Hepatocyte (in vitro differentiated cells): ENCODE measurements around the gene NMB. TPM values are rescaled to one million over a fixed set of nuclear protein-coding genes. Genes with fewer than 3 reads are reported as not detected.

Experiments used
- DNase-seq: peaks from one replicate; pipeline ENCODE4 v3.0.0-alpha.2; 2016; ENCODE audit warnings: low spot score
- H2AFZ ChIP-seq: fragments of 200-600 bp; sonication (generic); 2 replicates; pipeline ENCODE4 v1.6.0; 2016; ENCODE audit warnings: antibody characterized with exemption, mild to moderate bottlenecking
- H3K27ac ChIP-seq: fragments of 200-600 bp; sonication (generic); 2 replicates; pipeline ENCODE4 v1.5.1; 2016; ENCODE audit warnings: mild to moderate bottlenecking
- H3K27me3 ChIP-seq: fragments of 200-600 bp; sonication (generic); 2 replicates; pipeline ENCODE4 v1.6.1; 2016
- H3K36me3 ChIP-seq: fragments of 200-600 bp; sonication (generic); replicated peaks from 2 replicates; pipeline ENCODE4 v1.5.1; 2016; ENCODE audit warnings: low read depth; ENCODE audit not compliant: insufficient read depth
- H3K4me1 ChIP-seq: fragments of 200-600 bp; sonication (generic); 2 replicates; pipeline ENCODE4 v1.5.1; 2016; ENCODE audit warnings: mild to moderate bottlenecking, moderate library complexity; ENCODE audit not compliant: insufficient read depth
- H3K4me2 ChIP-seq: fragments of 200-600 bp; sonication (generic); 2 replicates; pipeline ENCODE4 v1.6.0; 2016
- H3K4me3 ChIP-seq: fragments of 200-600 bp; sonication (generic); 2 replicates; pipeline ENCODE4 v1.5.1; 2016; ENCODE audit warnings: mild to moderate bottlenecking
- H3K79me2 ChIP-seq: fragments of 200-600 bp; sonication (generic); 2 replicates; pipeline ENCODE4 v1.6.0; 2017; ENCODE audit warnings: mild to moderate bottlenecking
- H3K9me2 ChIP-seq: fragments of 200-600 bp; sonication (generic); replicated peaks from 2 replicates; pipeline ENCODE4 v1.6.0; 2017; ENCODE audit warnings: mild to moderate bottlenecking; ENCODE audit not compliant: insufficient read depth
- H3K9me3 ChIP-seq: fragments of 200-600 bp; sonication (generic); 2 replicates; pipeline ENCODE4 v1.5.1; 2016; ENCODE audit warnings: low read depth, mild to moderate bottlenecking
- H4K20me1 ChIP-seq: fragments of 200-600 bp; sonication (generic); 2 replicates; pipeline ENCODE4 v1.6.0; 2016; ENCODE audit warnings: mild to moderate bottlenecking; ENCODE audit not compliant: insufficient read depth, poor library complexity, severe bottlenecking
- EZH2 ChIP-seq: fragments of 200-600 bp; sonication (generic); IDR thresholded peaks from 2 replicates; pipeline ENCODE4 v1.6.1; 2016; ENCODE audit warnings: antibody characterized with exemption, mild to moderate bottlenecking, borderline replicate concordance
- EZH2phosphoT487 ChIP-seq: fragments of 200-600 bp; sonication (generic); IDR thresholded peaks from one replicate; pipeline ENCODE4 v1.6.1; 2018; ENCODE audit warnings: antibody characterized with exemption, mild to moderate bottlenecking, low read depth, moderate library complexity; ENCODE audit not compliant: unreplicated experiment, severe bottlenecking
- WGBS: methylation state at CpG from one replicate; pipeline ENCODE4 v1.1.6; 2016; ENCODE audit warnings: low lambda C conversion rate; ENCODE audit errors: missing lambda C conversion rate; 5-methylcytosine and 5-hydroxymethylcytosine counted together
- polyA plus RNA-seq: library from polyadenylated mRNA; unstranded; fragments of >200 nt; fragmentation: Nextera tagmentation; extraction: Ambion mirVana; gene quantifications from 2 replicates; pipeline ENCODE4 v1.2.1, GENCODE V29; 2016
- total RNA-seq: library from RNA; depleted of rRNA; stranded (reverse); fragments of >200 nt; gene quantifications from 2 replicates; pipeline ENCODE4 v1.2.3, GENCODE V29; 2014
- TF ChIP-seq, protein P1 (sequence below): fragments of 200-600 bp; sonication (generic); IDR thresholded peaks from 2 replicates; pipeline ENCODE4 v1.5.1; 2016; ENCODE audit warnings: antibody characterized with exemption, mild to moderate bottlenecking; ENCODE audit not compliant: poor library complexity

NMB gene
- total and polyA plus RNA-seq, 2 experiments from 2014 or later, result 3.8 to 15.4 TPM

- Histone ChIP-seq H3K9me2 (no peaks in the 10 kb centered on the region), H3K9me3 (no peaks in the 10 kb centered on the region), H3K27me3 (no peaks in the 10 kb centered on the region), H3K4me3 (no peak overlapping the region), H4K20me1 (no peaks in the 10 kb centered on the region), H3K36me3 (no peaks in the 10 kb centered on the region), H3K4me2 (no peak overlapping the region), H2AFZ (no peak overlapping the region), H3K4me1 (peaks cover 16% of the 10 kb centered on the region), H3K79me2 (peaks cover 18% of the 10 kb centered on the region), H3K27ac (no peak overlapping the region)
- 92% methylated on average over 7 of the region's 7 CpGs for WGBS
- TF ChIP-seq, protein P1, sequence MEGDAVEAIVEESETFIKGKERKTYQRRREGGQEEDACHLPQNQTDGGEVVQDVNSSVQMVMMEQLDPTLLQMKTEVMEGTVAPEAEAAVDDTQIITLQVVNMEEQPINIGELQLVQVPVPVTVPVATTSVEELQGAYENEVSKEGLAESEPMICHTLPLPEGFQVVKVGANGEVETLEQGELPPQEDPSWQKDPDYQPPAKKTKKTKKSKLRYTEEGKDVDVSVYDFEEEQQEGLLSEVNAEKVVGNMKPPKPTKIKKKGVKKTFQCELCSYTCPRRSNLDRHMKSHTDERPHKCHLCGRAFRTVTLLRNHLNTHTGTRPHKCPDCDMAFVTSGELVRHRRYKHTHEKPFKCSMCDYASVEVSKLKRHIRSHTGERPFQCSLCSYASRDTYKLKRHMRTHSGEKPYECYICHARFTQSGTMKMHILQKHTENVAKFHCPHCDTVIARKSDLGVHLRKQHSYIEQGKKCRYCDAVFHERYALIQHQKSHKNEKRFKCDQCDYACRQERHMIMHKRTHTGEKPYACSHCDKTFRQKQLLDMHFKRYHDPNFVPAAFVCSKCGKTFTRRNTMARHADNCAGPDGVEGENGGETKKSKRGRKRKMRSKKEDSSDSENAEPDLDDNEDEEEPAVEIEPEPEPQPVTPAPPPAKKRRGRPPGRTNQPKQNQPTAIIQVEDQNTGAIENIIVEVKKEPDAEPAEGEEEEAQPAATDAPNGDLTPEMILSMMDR, result no peak
- TF ChIP-seq EZH2 (no peak), EZH2phosphoT487 (no peak)
- DNase-seq, result no peak
Measured at GRCh38 chr15:84656972-84657371, 1.0 kb downstream of the NMB start.

DNA sequence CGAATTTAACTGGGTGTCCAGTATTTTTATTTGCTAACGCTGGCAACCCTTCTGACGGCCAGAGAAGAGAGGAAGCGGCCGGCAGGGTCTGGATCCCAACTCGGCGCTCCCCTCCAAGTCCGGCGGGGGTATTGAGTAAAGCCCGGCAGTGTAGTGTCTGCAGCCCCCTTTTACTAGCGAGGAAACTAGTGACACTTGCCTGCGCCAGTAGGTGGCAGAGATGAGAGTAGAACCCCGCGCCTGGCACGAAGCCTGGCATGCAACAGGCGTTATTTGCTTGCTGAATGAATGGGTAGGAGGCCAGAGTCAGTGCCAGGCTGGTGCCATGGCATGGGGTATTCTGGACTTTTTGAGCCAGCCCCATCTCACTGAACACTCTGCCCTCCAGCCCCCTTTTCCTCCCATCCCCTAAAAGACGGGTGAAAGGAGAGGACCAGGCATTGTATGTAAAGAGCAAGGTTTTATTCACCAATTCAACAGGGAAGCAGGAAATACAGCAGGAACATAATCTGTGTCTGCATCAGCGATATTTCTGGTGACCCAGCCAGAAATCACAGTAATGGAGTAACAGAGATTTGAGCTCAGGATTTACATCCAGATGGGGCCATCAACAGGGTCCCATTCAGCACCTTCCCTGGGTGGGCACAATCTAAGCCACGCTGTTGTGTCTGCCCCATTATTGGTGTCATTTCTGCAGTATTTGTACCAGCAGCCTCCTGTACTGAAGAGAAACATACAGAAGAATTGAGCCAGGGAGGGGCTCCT, 3.1 kb downstream of the NMB start:
- H3K27ac ChIP-seq, result peak overlapping the region; percentile 89
- peaks cover 27% of the 10 kb centered on the region for H3K79me2 ChIP-seq
- no peaks in the 10 kb centered on the region for H3K27me3 ChIP-seq
- no peaks in the 10 kb centered on the region for H3K9me2 ChIP-seq
- no peaks in the 10 kb centered on the region for H3K36me3 ChIP-seq
- H2AFZ ChIP-seq, result peak overlapping the region; percentile 78
- DNase-seq, result peak; percentile 83
- H3K4me2 ChIP-seq, result peak overlapping the region; percentile 80
- no peaks in the 10 kb centered on the region for H3K9me3 ChIP-seq
- peaks cover 26% of the 10 kb centered on the region for H3K4me1 ChIP-seq
- TF ChIP-seq EZH2phosphoT487 (no peak), EZH2 (no peak)
- TF ChIP-seq, protein P1, result peak; percentile 61
- no peaks in the 10 kb centered on the region for H4K20me1 ChIP-seq
- peak overlapping the region; percentile 51 for H3K4me3 ChIP-seq
- 11% methylated on average over 19 of the region's 19 CpGs for WGBS

GRCh38 chr15:84653910-84654688, 3.9 kb downstream of the NMB start, which contains the start of gene WDR73:
Gene WDR73, minus strand, starts transcription at chr15:84654283. Its CDS starts 9 bp downstream, at chr15:84654274.
- H3K4me1 ChIP-seq, result peaks cover 26% of the 10 kb centered on the region
- H3K9me2 ChIP-seq, result no peaks in the 10 kb centered on the region
- no peaks in the 10 kb centered on the region for H3K9me3 ChIP-seq
- no peaks in the 10 kb centered on the region for H4K20me1 ChIP-seq
- H3K27me3 ChIP-seq, result no peaks in the 10 kb centered on the region
- H2AFZ ChIP-seq, result peak within 1 kb of the TSS; percentile 78
- H3K4me3 ChIP-seq, result peak within 1 kb of the TSS; percentile 51
- peaks cover 29% of the 10 kb centered on the region for H3K79me2 ChIP-seq
- H3K4me2 ChIP-seq, result peak within 1 kb of the TSS; percentile 80
- no peaks in the 10 kb centered on the region for H3K36me3 ChIP-seq
- peak within 1 kb of the TSS; percentile 89 for H3K27ac ChIP-seq
- WGBS, result 2% methylated on average over 48 of the region's 49 CpGs
- DNase-seq, result peak; percentile 98
- TF ChIP-seq, protein P1, result no peak
- TF ChIP-seq EZH2phosphoT487 (no peak), EZH2 (no peak)
